Fibroblast of villous mesenchyme (primary cell): ENCODE data around the gene SLC1A6. TPM values are rescaled to one million over a fixed set of nuclear protein-coding genes. Genes with fewer than 3 reads are reported as not detected.
A peak's percentile ranks its signal among the peaks of the same experiment; 100 is the strongest.
"Not testable (repeated sequence)": the region's sequence is repeated elsewhere in the genome, so short reads cannot be mapped to it uniquely, and the experiment has no call there.

ENCODE experiments used
- DNase-seq: peaks from one replicate; pipeline ENCODE4 v3.0.0-alpha.2; 2010; ENCODE audit warnings: low read depth
- H3K4me3 ChIP-seq: 2 replicates; pipeline ENCODE4 v1.5.1; 2011; ENCODE audit warnings: low read depth, mild to moderate bottlenecking, low read length
- total RNA-seq: library from RNA; depleted of rRNA; stranded (reverse); fragments of >200 nt; gene quantifications from 2 replicates; pipeline ENCODE4 v1.2.3, GENCODE V29; 2012
- TF ChIP-seq, protein P1 (sequence below): IDR thresholded peaks from 2 replicates; pipeline ENCODE4 v1.5.1; 2012; ENCODE audit warnings: low read depth, mild to moderate bottlenecking, low read length; ENCODE audit not compliant: insufficient read depth

Gene SLC1A6
- not detected in 2 replicates for total RNA-seq

DNA sequence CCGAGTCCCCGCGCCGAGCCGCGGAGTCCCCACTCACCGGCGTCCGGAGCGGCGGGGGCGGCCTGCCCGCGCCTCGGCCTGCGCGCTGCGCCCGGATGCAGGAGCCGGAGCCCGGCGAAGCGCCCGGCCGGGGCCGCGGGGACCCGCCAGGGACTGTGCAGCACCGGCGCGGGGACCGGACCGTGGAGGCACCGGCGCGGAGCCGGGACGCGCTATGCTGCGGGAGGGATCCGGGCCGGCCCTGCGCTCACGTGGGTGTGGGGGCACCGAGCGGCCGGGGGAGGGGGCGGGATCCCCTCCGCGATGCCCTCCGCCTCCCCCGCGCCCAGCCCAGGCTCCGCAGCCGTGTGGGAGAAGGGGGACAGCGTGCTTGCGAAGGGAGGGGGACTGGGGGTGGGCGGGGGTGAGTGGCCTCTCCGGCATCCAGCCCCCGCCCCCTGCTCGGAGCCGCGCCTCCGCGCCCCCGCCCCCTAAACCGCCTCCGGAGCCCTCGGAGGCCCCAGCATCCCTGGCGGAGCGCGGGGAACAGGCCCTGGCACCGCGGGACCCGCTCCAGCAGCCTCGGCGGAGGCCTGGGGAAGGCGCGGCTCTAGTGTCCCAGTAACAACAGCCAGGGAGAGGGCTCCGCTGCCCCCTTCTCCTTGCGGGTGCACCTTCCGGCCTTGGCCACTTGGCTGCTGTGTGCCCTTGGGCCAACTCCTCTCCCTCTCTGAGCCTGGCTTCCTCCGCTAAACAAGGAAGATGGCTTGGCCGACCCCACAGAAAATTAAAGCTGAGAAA is at the start of gene SLC1A6:
Gene SLC1A6, minus strand, starts transcription at position 389 of the 780 bp plus-strand sequence. CDS start 6,954 bp downstream, outside the sequence.
- no peak for DNase-seq
- TF ChIP-seq, protein P1, sequence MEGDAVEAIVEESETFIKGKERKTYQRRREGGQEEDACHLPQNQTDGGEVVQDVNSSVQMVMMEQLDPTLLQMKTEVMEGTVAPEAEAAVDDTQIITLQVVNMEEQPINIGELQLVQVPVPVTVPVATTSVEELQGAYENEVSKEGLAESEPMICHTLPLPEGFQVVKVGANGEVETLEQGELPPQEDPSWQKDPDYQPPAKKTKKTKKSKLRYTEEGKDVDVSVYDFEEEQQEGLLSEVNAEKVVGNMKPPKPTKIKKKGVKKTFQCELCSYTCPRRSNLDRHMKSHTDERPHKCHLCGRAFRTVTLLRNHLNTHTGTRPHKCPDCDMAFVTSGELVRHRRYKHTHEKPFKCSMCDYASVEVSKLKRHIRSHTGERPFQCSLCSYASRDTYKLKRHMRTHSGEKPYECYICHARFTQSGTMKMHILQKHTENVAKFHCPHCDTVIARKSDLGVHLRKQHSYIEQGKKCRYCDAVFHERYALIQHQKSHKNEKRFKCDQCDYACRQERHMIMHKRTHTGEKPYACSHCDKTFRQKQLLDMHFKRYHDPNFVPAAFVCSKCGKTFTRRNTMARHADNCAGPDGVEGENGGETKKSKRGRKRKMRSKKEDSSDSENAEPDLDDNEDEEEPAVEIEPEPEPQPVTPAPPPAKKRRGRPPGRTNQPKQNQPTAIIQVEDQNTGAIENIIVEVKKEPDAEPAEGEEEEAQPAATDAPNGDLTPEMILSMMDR: no peak
- H3K4me3 ChIP-seq: no peak within 1 kb of the TSS

DNA sequence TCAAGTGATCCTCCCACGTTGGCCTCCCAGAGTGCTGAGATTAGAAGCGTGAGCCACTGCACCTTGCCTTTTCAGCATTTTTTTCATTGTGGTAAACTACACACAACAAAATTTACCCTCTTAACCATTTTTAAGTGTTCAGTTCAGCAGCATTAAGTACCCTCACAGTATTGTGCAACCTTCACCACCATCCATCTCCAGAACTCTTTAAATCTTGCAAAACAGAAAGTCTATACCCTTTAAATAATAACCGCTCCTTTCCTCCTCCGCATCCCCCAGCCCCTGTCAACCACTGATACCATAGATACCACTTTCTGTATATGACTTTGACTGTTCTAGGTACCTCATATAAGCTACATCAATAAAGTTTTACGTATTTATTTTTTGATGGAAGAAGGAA is 48.8 kb upstream of the SLC1A6 start:
- TF ChIP-seq, protein P1: no peak
- DNase-seq: no peak
- no peak overlapping the region for H3K4me3 ChIP-seq

DNA sequence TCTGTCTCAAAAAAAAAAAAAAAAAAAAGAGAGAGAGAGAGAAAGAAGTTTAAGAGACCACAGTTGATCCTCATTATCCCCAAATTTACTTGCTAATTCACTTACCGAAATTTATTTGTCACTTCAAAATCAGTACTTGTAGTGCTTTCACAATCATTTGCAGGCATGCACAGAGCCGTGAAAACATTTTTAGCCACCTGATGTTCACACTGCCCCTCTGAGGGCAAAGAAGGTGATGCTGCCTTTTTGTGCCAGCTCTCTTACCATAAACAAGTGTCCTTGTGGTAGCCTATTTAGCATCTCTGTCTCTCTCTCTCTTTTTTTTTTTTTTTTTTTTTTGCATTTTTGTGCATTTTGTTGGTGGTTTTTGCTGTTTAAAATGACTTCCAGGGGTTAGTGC is 45.6 kb upstream of the SLC1A6 start:
- TF ChIP-seq, protein P1: no peak
- H3K4me3 ChIP-seq: no peak overlapping the region
- no peak for DNase-seq

DNA sequence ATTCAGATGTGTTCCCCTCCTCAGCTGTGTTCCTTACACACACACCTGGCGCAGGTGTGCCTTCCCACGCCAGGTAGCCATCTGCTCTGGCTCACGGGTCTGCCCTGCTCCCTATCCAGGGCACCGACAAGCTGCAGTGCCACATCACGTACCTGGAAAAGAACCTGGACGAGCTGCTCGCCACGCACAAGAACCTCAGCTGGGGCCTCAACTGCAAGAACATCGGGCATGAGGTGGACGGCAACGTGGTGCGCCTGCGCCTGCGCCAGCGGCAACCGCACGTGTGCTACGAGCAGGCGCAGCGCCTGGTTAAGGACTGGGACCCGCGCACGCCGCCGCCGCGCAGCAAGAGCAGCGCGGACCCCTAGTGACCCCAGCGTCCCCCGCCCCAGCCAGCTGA is 43.1 kb upstream of the SLC1A6 start:
- no peak overlapping the region for H3K4me3 ChIP-seq
- TF ChIP-seq, protein P1: no peak
- no peak for DNase-seq

DNA sequence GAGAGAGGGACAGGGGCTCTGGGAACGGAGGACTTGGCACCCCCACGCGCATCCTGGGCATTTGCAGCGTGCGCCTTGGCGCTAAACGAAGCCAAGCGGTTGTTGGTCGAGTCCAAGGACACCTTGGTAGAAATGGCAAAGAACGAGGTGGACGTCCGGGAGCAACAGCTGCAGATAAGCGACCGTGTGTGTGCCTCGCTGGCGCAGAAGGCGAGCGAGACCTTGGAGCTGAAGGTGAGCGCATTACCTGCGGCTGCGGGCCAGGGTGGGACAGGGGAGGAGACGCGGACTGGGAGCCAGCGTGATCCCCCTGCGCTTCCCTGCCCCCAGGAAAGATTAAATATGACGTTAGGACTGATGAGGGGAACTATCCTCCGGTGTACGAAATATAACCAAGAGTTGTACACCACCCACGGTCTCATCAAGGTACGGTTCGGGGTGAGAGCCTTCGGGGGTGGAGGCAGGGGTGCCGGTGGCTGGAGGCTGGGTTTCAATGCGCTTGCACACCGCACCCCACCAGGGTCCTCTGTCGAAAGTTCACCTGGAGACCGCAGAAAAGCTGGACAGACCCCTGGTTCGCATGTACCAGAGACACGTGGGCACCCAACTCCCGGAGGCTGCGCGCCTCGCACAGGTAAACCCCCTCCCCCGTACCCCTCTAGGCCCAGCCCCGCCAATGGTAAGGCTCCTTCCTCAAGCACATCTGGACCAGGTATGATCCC is 41.8 kb upstream of the SLC1A6 start:
- no peak overlapping the region for H3K4me3 ChIP-seq
- DNase-seq: no peak
- TF ChIP-seq, protein P1: no peak

DNA sequence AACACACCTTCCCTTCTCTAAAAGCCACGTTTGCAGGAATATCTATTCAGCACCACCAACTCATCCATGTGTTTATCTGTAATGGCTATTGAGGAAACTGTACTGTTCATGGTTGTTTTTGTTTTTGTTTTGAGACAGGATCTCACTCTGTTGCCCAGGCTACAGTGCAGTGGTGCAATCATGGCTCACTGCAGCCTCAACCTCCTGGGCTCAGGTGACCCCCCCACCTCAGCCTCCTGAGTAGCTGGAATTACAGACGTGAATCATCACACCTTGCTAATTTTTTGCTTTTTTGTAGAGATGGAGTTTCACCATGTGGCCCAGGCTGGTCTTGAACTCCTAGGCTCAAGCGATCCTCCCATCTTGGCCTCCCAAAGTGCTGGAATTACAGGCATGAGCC is 39.2 kb upstream of the SLC1A6 start:
- DNase-seq, H3K4me3 ChIP-seq: not testable (repeated sequence)

DNA sequence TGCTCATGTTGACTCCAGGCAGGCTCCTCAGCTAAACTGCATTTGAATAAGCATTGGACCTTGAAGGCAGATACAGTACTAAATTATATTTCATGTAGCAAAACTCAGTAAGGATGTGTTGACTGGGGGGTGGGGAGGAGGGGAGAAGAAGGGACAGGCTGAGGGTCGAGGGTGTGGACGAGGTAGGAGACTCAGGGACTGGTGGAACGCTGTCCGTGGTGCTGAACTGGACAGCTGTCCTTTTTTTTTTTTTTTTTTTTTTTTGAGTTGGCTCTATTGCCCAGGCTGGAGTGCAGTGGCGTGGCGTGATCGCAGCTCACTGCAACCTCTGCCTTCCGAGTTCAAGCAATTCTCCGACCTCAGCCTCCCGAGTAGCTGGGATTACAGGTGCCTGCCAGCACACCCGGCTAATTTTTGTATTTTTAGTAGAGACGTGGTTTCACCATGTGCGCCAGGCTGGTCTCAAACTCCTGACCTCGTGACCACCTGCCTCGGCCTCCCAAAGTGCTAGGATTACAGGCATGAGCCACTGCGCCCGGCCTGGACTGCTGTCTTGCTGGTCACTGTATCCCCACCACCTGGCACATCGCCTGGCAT is 36.4 kb upstream of the SLC1A6 start:
- TF ChIP-seq, protein P1: no peak
- no peak overlapping the region for H3K4me3 ChIP-seq
- DNase-seq: peak; percentile 26
